Daoy (cell line): ENCODE measurements around the gene GP1BA. TPM values are rescaled to one million over a fixed set of nuclear protein-coding genes. Genes with fewer than 3 reads are reported as not detected.

ENCODE experiments used
- DNase-seq: peaks from one replicate; pipeline ENCODE4 v3.0.0-alpha.2; 2015; ENCODE audit warnings: low read depth
- total RNA-seq: library from RNA; depleted of rRNA; stranded (reverse); fragments of >200 nt; shearing (Covaris generic); gene quantifications from 2 replicates; pipeline ENCODE4 v1.2.3, GENCODE V29; 2014; rRNA removed

GP1BA gene
- 0.23 TPM in 1 of 2 replicates, not detected in the other for total RNA-seq

GRCh38 chr17:4931963-4932362, at the start of gene GP1BA:
Gene GP1BA, plus strand, starts transcription at chr17:4932277. Its CDS starts 328 bp downstream, at chr17:4932605.
- no peak for DNase-seq

GRCh38 chr17:4884489-4884888, 47.6 kb upstream of the GP1BA start:
- no peak for DNase-seq

- DNase-seq: no peak
Measured at GRCh38 chr17:4886830-4887229, 45.2 kb upstream of the GP1BA start.

- DNase-seq: no peak
Measured at GRCh38 chr17:4887581-4887980, 44.5 kb upstream of the GP1BA start.

- DNase-seq: no peak
Measured at GRCh38 chr17:4891411-4892410, 40.4 kb upstream of the GP1BA start.

- no peak for DNase-seq
Measured at GRCh38 chr17:4892499-4893221, 39.4 kb upstream of the GP1BA start.

- DNase-seq: no peak
Measured at GRCh38 chr17:4893272-4893671, 38.8 kb upstream of the GP1BA start.

- no peak for DNase-seq
Measured at GRCh38 chr17:4893721-4894560, 38.1 kb upstream of the GP1BA start.

- no peak for DNase-seq
Measured at GRCh38 chr17:4895121-4895520, 37.0 kb upstream of the GP1BA start.

GRCh38 chr17:4895657-4896331, 36.3 kb upstream of the GP1BA start:
- no peak for DNase-seq

- DNase-seq: no peak
Measured at GRCh38 chr17:4896332-4897197, 35.5 kb upstream of the GP1BA start.

- no peak for DNase-seq
Measured at GRCh38 chr17:4897198-4897687, 34.8 kb upstream of the GP1BA start.

- DNase-seq: no peak
Measured at GRCh38 chr17:4897785-4898184, 34.3 kb upstream of the GP1BA start.

GRCh38 chr17:4898351-4898750, 33.7 kb upstream of the GP1BA start:
- DNase-seq: no peak

- no peak for DNase-seq
Measured at GRCh38 chr17:4898927-4899326, 33.1 kb upstream of the GP1BA start.

GRCh38 chr17:4899341-4900230, 32.5 kb upstream of the GP1BA start, which contains the start of gene C17orf107:
Gene C17orf107, plus strand, starts transcription at chr17:4899536. Its CDS starts 227 bp downstream, at chr17:4899763.
- DNase-seq: no peak

- DNase-seq: no peak
Measured at GRCh38 chr17:4900231-4901107, 31.6 kb upstream of the GP1BA start.
